Nephron progenitor cell (in vitro differentiated cells): Measurements from ENCODE around the gene FERMT3.

ENCODE experiments used
- DNase-seq: peaks from one replicate; pipeline ENCODE4 v3.0.0; 2021
- H3K27ac Mint-ChIP-seq: 2 replicates; pipeline ENCODE4 v1.8.0; 2021; ENCODE audit warnings: mild to moderate bottlenecking, moderate library complexity, mixed read lengths
- H3K27me3 Mint-ChIP-seq: 2 replicates; pipeline ENCODE4 v1.8.0; 2021; ENCODE audit warnings: mild to moderate bottlenecking, low read depth, mixed read lengths; ENCODE audit not compliant: poor library complexity
- H3K36me3 Mint-ChIP-seq: 2 replicates; pipeline ENCODE4 v1.8.0; 2021; ENCODE audit warnings: low read depth, mixed read lengths
- H3K4me1 Mint-ChIP-seq: 2 replicates; pipeline ENCODE4 v1.8.0; 2021; ENCODE audit warnings: mixed read lengths
- H3K4me3 Mint-ChIP-seq: 2 replicates; pipeline ENCODE4 v1.8.0; 2021; ENCODE audit warnings: mild to moderate bottlenecking, moderate library complexity, mixed read lengths
- H3K9me3 Mint-ChIP-seq: 2 replicates; pipeline ENCODE4 v1.8.0; 2021; ENCODE audit warnings: mild to moderate bottlenecking, moderate library complexity, mixed read lengths
- TF ChIP-seq, protein P1 (sequence below): fragments of 200-600 bp; sonication (generic); IDR thresholded peaks from 2 replicates; pipeline ENCODE4 v1.5.0; 2021; ENCODE audit warnings: antibody characterized with exemption

The FERMT3 gene

GRCh38 chr11:64164392-64165312 lies 41.9 kb upstream of the FERMT3 start:
- no peak overlapping the region for H3K27ac Mint-ChIP-seq
- peak; percentile 44 for DNase-seq

DNA sequence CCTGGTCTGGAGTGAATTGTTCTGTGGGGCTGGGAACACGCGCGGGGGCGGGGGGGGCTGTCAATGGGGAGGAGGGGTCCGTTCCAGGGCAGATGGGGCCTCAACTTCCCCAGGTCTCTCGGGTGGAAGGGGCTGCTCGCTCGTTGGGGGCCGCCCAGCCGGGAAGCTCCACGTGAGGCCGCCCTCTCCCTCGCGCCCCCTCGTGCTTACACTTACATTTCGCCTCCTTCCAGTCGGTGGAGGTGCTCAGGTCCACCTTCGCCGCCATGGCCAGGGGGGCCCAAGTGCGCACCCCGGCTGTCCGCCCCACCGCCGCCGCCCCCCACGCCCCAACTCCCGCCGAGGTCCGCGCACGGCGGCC lies 41.1 kb upstream of the FERMT3 start:
- H3K4me1 Mint-ChIP-seq = peaks cover 25% of the 10 kb centered on the region
- H3K36me3 Mint-ChIP-seq = peaks cover 15% of the 10 kb centered on the region
- H3K4me3 Mint-ChIP-seq = peak overlapping the region; percentile 73
- H3K27ac Mint-ChIP-seq = no peak overlapping the region
- TF ChIP-seq, protein P1, sequence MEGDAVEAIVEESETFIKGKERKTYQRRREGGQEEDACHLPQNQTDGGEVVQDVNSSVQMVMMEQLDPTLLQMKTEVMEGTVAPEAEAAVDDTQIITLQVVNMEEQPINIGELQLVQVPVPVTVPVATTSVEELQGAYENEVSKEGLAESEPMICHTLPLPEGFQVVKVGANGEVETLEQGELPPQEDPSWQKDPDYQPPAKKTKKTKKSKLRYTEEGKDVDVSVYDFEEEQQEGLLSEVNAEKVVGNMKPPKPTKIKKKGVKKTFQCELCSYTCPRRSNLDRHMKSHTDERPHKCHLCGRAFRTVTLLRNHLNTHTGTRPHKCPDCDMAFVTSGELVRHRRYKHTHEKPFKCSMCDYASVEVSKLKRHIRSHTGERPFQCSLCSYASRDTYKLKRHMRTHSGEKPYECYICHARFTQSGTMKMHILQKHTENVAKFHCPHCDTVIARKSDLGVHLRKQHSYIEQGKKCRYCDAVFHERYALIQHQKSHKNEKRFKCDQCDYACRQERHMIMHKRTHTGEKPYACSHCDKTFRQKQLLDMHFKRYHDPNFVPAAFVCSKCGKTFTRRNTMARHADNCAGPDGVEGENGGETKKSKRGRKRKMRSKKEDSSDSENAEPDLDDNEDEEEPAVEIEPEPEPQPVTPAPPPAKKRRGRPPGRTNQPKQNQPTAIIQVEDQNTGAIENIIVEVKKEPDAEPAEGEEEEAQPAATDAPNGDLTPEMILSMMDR = no peak
- peaks cover 9% of the 10 kb centered on the region for H3K9me3 Mint-ChIP-seq
- H3K27me3 Mint-ChIP-seq = peaks cover 5% of the 10 kb centered on the region
- DNase-seq = peak; percentile 43

More at GRCh38 chr11:64164392-64165312, 41.9 kb upstream of the FERMT3 start:
- Mint-ChIP-seq H3K36me3 (peaks cover 7% of the 10 kb centered on the region), H3K9me3 (peaks cover under 1% of the 10 kb centered on the region), H3K4me1 (peaks cover 25% of the 10 kb centered on the region), H3K4me3 (peak overlapping the region; percentile 73), H3K27me3 (peaks cover 3% of the 10 kb centered on the region)
- TF ChIP-seq, protein P1 = no peak

GRCh38 chr11:64165842-64166635 lies 40.5 kb upstream of the FERMT3 start, which contains the start of gene MACROD1:
MACROD1 (minus strand) TSS chr11:64166113; CDS start chr11:64165994, 119 bp downstream.
- peak; percentile 80 for DNase-seq
- Mint-ChIP-seq H3K36me3 (peaks cover 13% of the 10 kb centered on the region), H3K9me3 (peaks cover 9% of the 10 kb centered on the region), H3K4me1 (peaks cover 25% of the 10 kb centered on the region), H3K27me3 (peaks cover 6% of the 10 kb centered on the region), H3K27ac (peak within 1 kb of the TSS; percentile 61), H3K4me3 (peak within 1 kb of the TSS; percentile 88)
- TF ChIP-seq, protein P1 = no peak

GRCh38 chr11:64170419-64170818 lies 36.1 kb upstream of the FERMT3 start:
- H3K27me3 Mint-ChIP-seq = peaks cover 10% of the 10 kb centered on the region
- H3K9me3 Mint-ChIP-seq = peaks cover 23% of the 10 kb centered on the region
- peaks cover 21% of the 10 kb centered on the region for H3K36me3 Mint-ChIP-seq

GRCh38 chr11:64173616-64174355 lies 32.7 kb upstream of the FERMT3 start:
- Mint-ChIP-seq H3K27me3 (peaks cover 7% of the 10 kb centered on the region), H3K9me3 (peaks cover 23% of the 10 kb centered on the region), H3K4me1 (no peaks in the 10 kb centered on the region), H3K36me3 (peaks cover 27% of the 10 kb centered on the region), H3K27ac (no peak overlapping the region), H3K4me3 (no peak overlapping the region)
- TF ChIP-seq, protein P1 = no peak
- DNase-seq = no peak

More at GRCh38 chr11:64170419-64170818, 36.1 kb upstream of the FERMT3 start:
- Mint-ChIP-seq H3K4me3 (no peak overlapping the region), H3K27ac (no peak overlapping the region), H3K4me1 (peaks cover 10% of the 10 kb centered on the region)
- TF ChIP-seq, protein P1 = no peak
- DNase-seq = no peak
